WTC11 (cell line): ENCODE results near the gene CAMK2D.

ENCODE experiments used
- CTCF ChIP-seq: fragments of 200-600 bp; IDR thresholded peaks from 2 replicates; pipeline ENCODE4 v1.8.0; 2022; ENCODE audit warnings: antibody characterized with exemption
- ERG ChIP-seq: fragments of 250-450 bp; sonication (Bioruptor Pico); IDR thresholded peaks from 2 replicates; pipeline ENCODE4 v1.8.0; 2021; ENCODE audit warnings: mild to moderate bottlenecking
- PRDM15 ChIP-seq: sonication (generic); formaldehyde crosslinking; IDR thresholded peaks from 2 replicates; pipeline ENCODE4 v1.8.0; 2022; ENCODE audit warnings: missing genetic modification reagents
- ZNF423 ChIP-seq: fragments of 250-450 bp; sonication (Bioruptor Pico); IDR thresholded peaks from 2 replicates; pipeline ENCODE4 v2.1.2; 2022; ENCODE audit warnings: mild to moderate bottlenecking, moderate library complexity

GRCh38 chr4:113666386-113667114, 95.0 kb downstream of the CAMK2D start:
- TF ChIP-seq CTCF (no peak), ERG (CRISPR knock-in tag) (no peak), ZNF423 (CRISPR knock-in tag) (no peak), PRDM15 (CRISPR knock-in tag) (no peak)
